PC-3 (cell line): ENCODE measurements around the gene GPR15.

Experiments used
- CTCF ChIP-seq: fragments of 300-600 bp; sonication (generic); conservative IDR thresholded peaks from 2 replicates; pipeline ENCODE4 v1.5.1; 2017; ENCODE audit warnings: antibody characterized with exemption, low read depth, mild to moderate bottlenecking, low read length
- EZH2 ChIP-seq: fragments of 300-600 bp; sonication (generic); IDR thresholded peaks from one replicate; pipeline ENCODE4 v1.6.1; 2017; ENCODE audit warnings: antibody characterized with exemption, mild to moderate bottlenecking, low read length; ENCODE audit not compliant: unreplicated experiment

GRCh38 chr3:98558100-98558827 is 26.5 kb downstream of the GPR15 start:
- TF ChIP-seq CTCF (no peak), EZH2 (no peak)
